Transverse colon (tissue), 4 donors: ENCODE data around the gene TSC22D4. TPM values are rescaled to one million over a fixed set of nuclear protein-coding genes. Genes with fewer than 3 reads are reported as not detected.
"Not testable (repeated sequence)": the region's sequence is repeated elsewhere in the genome, so short reads cannot be mapped to it uniquely, and the experiment has no call there.

Experiments used
- DNase-seq: peaks from one replicate; pipeline ENCODE4 v3.0.0-alpha.2; 2019
- H3K27ac ChIP-seq, 4 donors: fragments of 200-600 bp; sonication (generic); 2 replicates each; pipeline ENCODE4 v1.5.1; 2016 to 2018; ENCODE audit warnings: inconsistent platforms in 4 of 4
- H3K27me3 ChIP-seq: fragments of 200-600 bp; sonication (generic); 2 replicates; pipeline ENCODE4 v1.5.1; 2017; ENCODE audit warnings: inconsistent platforms
- H3K36me3 ChIP-seq, 4 donors: fragments of 200-600 bp; sonication (generic); 2 replicates each; pipeline ENCODE4 v1.5.1; 2017 to 2019; ENCODE audit warnings: inconsistent platforms in 4 of 4
- H3K4me1 ChIP-seq, 4 donors: fragments of 200-600 bp; sonication (generic); 2 replicates each; pipeline ENCODE4 v1.5.1; 2017 to 2020; ENCODE audit warnings: inconsistent platforms in 4 of 4
- H3K4me3 ChIP-seq, 4 donors: fragments of 200-600 bp; sonication (generic); 1 replicate in 1 of 4; 2 replicates in 3 of 4; pipeline versions ENCODE4 v1.5.1 to v1.6.1; 2017 to 2019; ENCODE audit warnings: inconsistent platforms in 4 of 4
- H3K9me3 ChIP-seq, 2 donors: fragments of 200-600 bp; sonication (generic); 2 replicates each; pipeline ENCODE4 v1.5.1; 2017 to 2019; ENCODE audit warnings: inconsistent platforms in 2 of 2
- CTCF ChIP-seq, 5 experiments: fragments of 200-600 bp in 3 of 5; fragments of 450-650 bp in 2 of 5; sonication (generic) in 3 of 5; IDR thresholded peaks; 1 replicate in 2 of 5; 2 replicates in 3 of 5; pipeline ENCODE4 v1.5.1; 2016 to 2017; ENCODE audit warnings: antibody characterized with exemption in 5 of 5, inconsistent platforms in 3 of 5, mild to moderate bottlenecking in 2 of 5, moderate library complexity in 1 of 5
- EP300 ChIP-seq: sonication (generic); formaldehyde crosslinking; IDR thresholded peaks from one replicate; pipeline ENCODE4 v1.6.1; 2017; ENCODE audit warnings: antibody characterized with exemption, low read depth
- POLR2A ChIP-seq: fragments of 450-650 bp; IDR thresholded peaks from one replicate; pipeline ENCODE4 v1.6.1; 2016; ENCODE audit warnings: antibody characterized with exemption, mild to moderate bottlenecking, moderate library complexity
- POLR2AphosphoS5 ChIP-seq, 3 donors: sonication (generic); formaldehyde crosslinking; IDR thresholded peaks; one replicate each; pipeline ENCODE4 v1.6.1; 2016; ENCODE audit warnings: antibody characterized with exemption in 3 of 3
- WGBS, 2 donors: methylation state at CpG; one replicate each; pipeline ENCODE4 v1.1.5; 2018; ENCODE audit warnings: low coverage in 1 of 2; 5-methylcytosine and 5-hydroxymethylcytosine counted together
- in situ Hi-C, 4 donors: fragments of 200-750 bp; cut with MboI; loops; one replicate each; pipeline versions ENCODE4 v1.15.0 to v1.15.1; 2017; ENCODE audit warnings: low sequenced_read_pairs in 3 of 4, low pct_ligation_motif_present in 1 of 4, low pct_unique_long_range_greater_than_20kb in 1 of 4
- intact Hi-C: fragments of 100-400 bp; cut with DNase I; formaldehyde crosslinking; loops from one replicate; pipeline ENCODE4 v1.15.1; 2023; ENCODE audit warnings: low total_unique reads
- total RNA-seq, 4 donors: library from RNA; depleted of rRNA; stranded (reverse); fragments of >200 nt; gene quantifications; one replicate each; pipeline ENCODE4 v1.1.0, GENCODE V29; 2016

The TSC22D4 gene
- total RNA-seq, 4 donors from 2014 or later = 41.6 to 101 (median 67.6) TPM

GRCh38 chr7:100504887-100505611 is 26.0 kb upstream of the TSC22D4 start:
- 92 to 94% methylated on average over 8 to 9 of the region's 9 CpGs for WGBS, 2 donors
- H3K27me3 ChIP-seq = no peaks in the 10 kb centered on the region
- intact Hi-C loops (no loop called here), in situ Hi-C loops (no loop called here)
- no peak overlapping the region for H3K4me3 ChIP-seq
- no peaks in the 10 kb centered on the region for H3K4me1 ChIP-seq
- DNase-seq = no peak
- no peak overlapping the region for H3K27ac ChIP-seq
- no peak for TF ChIP-seq CTCF (IDR thresholded peaks at IDR 0.05)
- no peak for TF ChIP-seq POLR2AphosphoS5 (IDR thresholded peaks at IDR 0.05)
- TF ChIP-seq EP300 = no peak
- no peak for TF ChIP-seq POLR2A
- H3K9me3 ChIP-seq = no peaks in the 10 kb centered on the region
- no peaks in the 10 kb centered on the region for H3K36me3 ChIP-seq

- H3K4me3 ChIP-seq, H3K27me3 ChIP-seq, in situ Hi-C loops, H3K4me1 ChIP-seq, DNase-seq, intact Hi-C loops, H3K36me3 ChIP-seq, H3K9me3 ChIP-seq, H3K27ac ChIP-seq: not testable (repeated sequence)
- 93 to 100% methylated on average over 3 of the region's 3 CpGs for WGBS, 2 donors
These were observed 25.0 kb upstream of the TSC22D4 start for GRCh38 chr7:100504031-100504430.

GRCh38 chr7:100500743-100501142 is 21.7 kb upstream of the TSC22D4 start:
- 77 to 96% methylated on average over 2 of the region's 2 CpGs for WGBS, 2 donors
- in situ Hi-C loops, H3K27ac ChIP-seq, intact Hi-C loops, DNase-seq, H3K4me1 ChIP-seq, H3K27me3 ChIP-seq, H3K4me3 ChIP-seq, H3K9me3 ChIP-seq, H3K36me3 ChIP-seq: not testable (repeated sequence)

GRCh38 chr7:100496509-100496908 is 17.5 kb upstream of the TSC22D4 start:
- TF ChIP-seq CTCF (IDR thresholded peaks at IDR 0.05) (no peak), POLR2A (no peak), EP300 (no peak), POLR2AphosphoS5 (IDR thresholded peaks at IDR 0.05) (no peak)
- Histone ChIP-seq H3K36me3 (no peaks in the 10 kb centered on the region), H3K4me1 (peaks cover 8 to 13% (median 11%) of the 10 kb centered on the region in 4 donors), H3K27ac (no peak overlapping the region), H3K27me3 (peaks cover 16% of the 10 kb centered on the region), H3K9me3 (no peaks in the 10 kb centered on the region), H3K4me3 (no peak overlapping the region)
- intact Hi-C loops (no loop called here), in situ Hi-C loops (no loop called here)
- WGBS, 2 donors = 77 to 83% methylated on average over 5 to 6 of the region's 6 CpGs
- DNase-seq = no peak

- in situ Hi-C loops = no loop called here
- Histone ChIP-seq H3K27ac (no peak overlapping the region), H3K4me3 (peak overlapping the region in 3 of 4 donors; percentile 10 to 44 (median 36)), H3K9me3 (no peaks in the 10 kb centered on the region), H3K36me3 (no peaks in the 10 kb centered on the region), H3K4me1 (peaks cover 8 to 13% (median 11%) of the 10 kb centered on the region in 4 donors), H3K27me3 (peaks cover 16% of the 10 kb centered on the region)
- TF ChIP-seq EP300 = no peak
- TF ChIP-seq CTCF (IDR thresholded peaks at IDR 0.05) = no peak
- TF ChIP-seq POLR2AphosphoS5 (IDR thresholded peaks at IDR 0.05) = no peak
- no peak for TF ChIP-seq POLR2A
- 6% methylated on average over 51 of the region's 56 CpGs; no CpG with 5 or more reads in 1 of the 2 donors for WGBS, 2 donors
- intact Hi-C loops = no loop called here
- peak; percentile 61 for DNase-seq
These were observed 14.7 kb upstream of the TSC22D4 start for GRCh38 chr7:100493476-100494264.
